Thoracic aorta (tissue), 2 donors: ENCODE data around the gene SBF1. TPM values are rescaled to one million over a fixed set of nuclear protein-coding genes. Genes with fewer than 3 reads are reported as not detected.

Source experiments
- ATAC-seq: fragments of 150-250 bp; one replicate; pipeline ENCODE4 v1.8.0; 2017; ENCODE audit warnings: low read depth; ENCODE audit not compliant: insufficient number of reproducible peaks, low FRiP score
- DNase-seq: peaks from one replicate; pipeline ENCODE4 v3.0.0-alpha.2; 2020; ENCODE audit warnings: low spot score
- H3K27ac ChIP-seq, 2 donors: fragments of 200-600 bp; sonication (generic); 1 replicate in 1 of 2; 2 replicates in 1 of 2; pipeline ENCODE4 v1.5.1; 2016; ENCODE audit warnings: mild to moderate bottlenecking in 2 of 2, moderate library complexity in 2 of 2
- H3K27me3 ChIP-seq: fragments of 200-600 bp; sonication (generic); replicated peaks from 2 replicates; pipeline ENCODE4 v1.6.0; 2016; ENCODE audit warnings: mild to moderate bottlenecking; ENCODE audit not compliant: insufficient read depth
- H3K36me3 ChIP-seq: fragments of 200-600 bp; sonication (generic); one replicate; pipeline ENCODE4 v1.5.1; 2016
- H3K4me1 ChIP-seq, 2 donors: fragments of 200-600 bp; sonication (generic); 1 replicate in 1 of 2; 2 replicates in 1 of 2; pipeline versions ENCODE4 v1.5.1 to v1.6.0; 2016; ENCODE audit warnings: low read depth in 2 of 2, mild to moderate bottlenecking in 1 of 2; ENCODE audit not compliant: control insufficient read depth in 1 of 2
- H3K4me3 ChIP-seq: fragments of 200-600 bp; sonication (generic); 2 replicates; pipeline ENCODE4 v1.5.1; 2016; ENCODE audit warnings: mild to moderate bottlenecking
- H3K9me3 ChIP-seq: fragments of 200-600 bp; sonication (generic); 2 replicates; pipeline ENCODE4 v1.5.1; 2016
- total RNA-seq, 2 donors: library from RNA; depleted of rRNA; stranded (reverse); fragments of >200 nt; gene quantifications; one replicate each; pipeline versions ENCODE4 v1.1.0 to v1.2.3, GENCODE V29; 2016
- TF ChIP-seq, protein P1 (sequence below): fragments of 200-600 bp; sonication (generic); IDR thresholded peaks from one replicate; pipeline ENCODE4 v1.5.1; 2019; ENCODE audit warnings: antibody characterized with exemption

Gene SBF1
- total RNA-seq, 2 donors from 2014 or later: 72.9 to 99.9 TPM

DNA sequence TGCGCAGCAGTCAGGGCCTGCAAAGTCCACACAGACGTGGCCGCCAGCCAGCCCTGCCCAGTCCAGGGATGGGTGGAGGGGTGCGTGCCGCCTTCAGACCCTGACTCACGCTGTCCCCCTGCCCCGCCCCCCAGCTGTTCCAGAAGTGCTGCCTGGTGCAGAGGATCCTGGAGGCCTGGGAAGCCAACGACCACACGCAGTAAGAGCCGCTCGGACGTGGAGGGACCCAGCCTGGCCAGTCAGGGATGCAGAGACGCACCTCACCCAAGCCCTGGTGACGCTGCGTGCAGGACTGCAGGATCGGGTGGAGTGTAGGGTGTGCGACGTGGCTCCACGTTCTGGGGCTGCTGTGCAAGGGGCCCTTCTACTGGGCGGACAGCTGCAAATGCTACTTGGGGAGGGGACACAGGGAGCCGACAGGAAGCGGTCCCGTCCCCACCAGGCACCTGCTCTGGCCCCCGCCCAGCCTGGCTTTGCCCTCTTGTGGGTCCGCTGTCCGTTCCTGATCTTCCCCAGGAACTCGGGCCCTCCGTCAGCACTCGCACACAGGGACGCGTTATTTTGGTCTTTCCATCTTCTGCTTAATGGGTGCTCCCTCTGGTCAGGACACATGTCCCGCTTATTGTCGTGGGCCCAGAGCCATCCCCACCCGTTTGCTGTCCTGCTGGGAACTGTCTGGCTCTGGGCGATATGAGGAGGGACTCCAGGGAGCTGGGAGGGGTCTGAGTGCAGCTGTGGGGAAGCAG is 42.5 kb downstream of the SBF1 start:
- H3K9me3 ChIP-seq: no peaks in the 10 kb centered on the region
- ATAC-seq (no peak), DNase-seq (no peak)
- no peak overlapping the region for H3K27ac ChIP-seq
- H3K36me3 ChIP-seq: peaks cover 49% of the 10 kb centered on the region
- TF ChIP-seq, protein P1, sequence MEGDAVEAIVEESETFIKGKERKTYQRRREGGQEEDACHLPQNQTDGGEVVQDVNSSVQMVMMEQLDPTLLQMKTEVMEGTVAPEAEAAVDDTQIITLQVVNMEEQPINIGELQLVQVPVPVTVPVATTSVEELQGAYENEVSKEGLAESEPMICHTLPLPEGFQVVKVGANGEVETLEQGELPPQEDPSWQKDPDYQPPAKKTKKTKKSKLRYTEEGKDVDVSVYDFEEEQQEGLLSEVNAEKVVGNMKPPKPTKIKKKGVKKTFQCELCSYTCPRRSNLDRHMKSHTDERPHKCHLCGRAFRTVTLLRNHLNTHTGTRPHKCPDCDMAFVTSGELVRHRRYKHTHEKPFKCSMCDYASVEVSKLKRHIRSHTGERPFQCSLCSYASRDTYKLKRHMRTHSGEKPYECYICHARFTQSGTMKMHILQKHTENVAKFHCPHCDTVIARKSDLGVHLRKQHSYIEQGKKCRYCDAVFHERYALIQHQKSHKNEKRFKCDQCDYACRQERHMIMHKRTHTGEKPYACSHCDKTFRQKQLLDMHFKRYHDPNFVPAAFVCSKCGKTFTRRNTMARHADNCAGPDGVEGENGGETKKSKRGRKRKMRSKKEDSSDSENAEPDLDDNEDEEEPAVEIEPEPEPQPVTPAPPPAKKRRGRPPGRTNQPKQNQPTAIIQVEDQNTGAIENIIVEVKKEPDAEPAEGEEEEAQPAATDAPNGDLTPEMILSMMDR: no peak
- H3K4me3 ChIP-seq: no peak overlapping the region
- H3K4me1 ChIP-seq: no peaks in the 10 kb centered on the region
- no peaks in the 10 kb centered on the region for H3K27me3 ChIP-seq

DNA sequence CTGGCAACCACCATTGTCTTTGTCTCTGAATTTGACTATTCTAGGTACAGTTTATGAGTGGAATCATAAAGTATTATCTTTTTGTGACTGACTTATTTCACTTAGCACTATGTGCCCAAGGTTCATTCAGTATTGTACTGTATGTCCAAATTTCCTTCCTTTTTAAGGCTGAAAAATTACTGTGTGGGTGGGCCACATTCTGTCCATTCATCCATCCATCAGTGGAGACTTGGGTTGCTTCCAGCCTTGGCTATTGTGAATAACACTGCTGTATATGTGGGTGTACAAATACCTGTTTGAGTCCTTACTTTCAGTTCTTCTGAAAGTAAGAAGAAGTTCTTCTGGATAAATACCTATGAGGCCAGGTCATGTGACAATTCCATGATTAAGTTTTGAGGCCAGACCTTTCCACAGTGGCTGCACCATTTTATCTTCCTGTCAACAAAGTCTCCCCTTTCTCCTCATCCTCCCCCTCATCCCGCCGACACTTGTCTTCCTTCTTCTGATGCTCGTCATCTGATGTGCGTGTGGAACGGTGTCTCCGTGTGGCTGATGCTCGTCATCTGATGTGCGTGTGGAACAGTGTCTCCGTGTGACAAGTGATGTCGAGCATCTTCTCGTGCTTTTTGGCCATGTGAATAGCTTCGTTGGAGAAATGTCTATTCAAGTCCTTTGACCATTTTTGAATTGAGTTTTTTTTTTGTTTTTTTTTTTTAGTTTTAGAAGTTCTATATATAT is 49.5 kb downstream of the SBF1 start:
- no peaks in the 10 kb centered on the region for H3K9me3 ChIP-seq
- ATAC-seq (no peak), DNase-seq (no peak)
- TF ChIP-seq, protein P1: no peak
- no peak overlapping the region for H3K4me3 ChIP-seq
- H3K36me3 ChIP-seq: peaks cover 33% of the 10 kb centered on the region
- no peak overlapping the region for H3K27ac ChIP-seq
- no peaks in the 10 kb centered on the region for H3K27me3 ChIP-seq
- no peaks in the 10 kb centered on the region for H3K4me1 ChIP-seq

DNA sequence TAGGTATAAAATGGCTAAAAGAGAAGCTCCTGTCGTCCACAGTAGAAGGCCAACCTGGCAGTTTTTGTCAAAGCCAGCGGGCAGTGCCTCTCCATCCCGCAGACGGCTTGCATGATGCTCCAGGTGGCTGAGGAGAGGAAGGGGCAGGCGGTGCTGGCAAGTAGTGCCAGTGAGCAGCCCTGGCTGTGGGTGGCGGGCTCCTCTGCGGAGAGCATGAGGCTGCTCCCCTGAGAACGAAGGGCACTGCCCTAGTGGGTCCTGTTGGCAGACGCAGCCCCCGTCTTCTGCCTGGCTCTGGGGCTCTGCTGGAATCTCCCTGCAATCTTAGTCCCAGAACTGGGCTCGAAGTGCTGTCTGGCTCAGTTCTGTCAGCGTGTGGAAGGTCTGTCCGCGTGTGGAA is 50.9 kb downstream of the SBF1 start:
- H3K36me3 ChIP-seq: peaks cover 42% of the 10 kb centered on the region
- TF ChIP-seq, protein P1: no peak
- H3K9me3 ChIP-seq: no peaks in the 10 kb centered on the region

DNA sequence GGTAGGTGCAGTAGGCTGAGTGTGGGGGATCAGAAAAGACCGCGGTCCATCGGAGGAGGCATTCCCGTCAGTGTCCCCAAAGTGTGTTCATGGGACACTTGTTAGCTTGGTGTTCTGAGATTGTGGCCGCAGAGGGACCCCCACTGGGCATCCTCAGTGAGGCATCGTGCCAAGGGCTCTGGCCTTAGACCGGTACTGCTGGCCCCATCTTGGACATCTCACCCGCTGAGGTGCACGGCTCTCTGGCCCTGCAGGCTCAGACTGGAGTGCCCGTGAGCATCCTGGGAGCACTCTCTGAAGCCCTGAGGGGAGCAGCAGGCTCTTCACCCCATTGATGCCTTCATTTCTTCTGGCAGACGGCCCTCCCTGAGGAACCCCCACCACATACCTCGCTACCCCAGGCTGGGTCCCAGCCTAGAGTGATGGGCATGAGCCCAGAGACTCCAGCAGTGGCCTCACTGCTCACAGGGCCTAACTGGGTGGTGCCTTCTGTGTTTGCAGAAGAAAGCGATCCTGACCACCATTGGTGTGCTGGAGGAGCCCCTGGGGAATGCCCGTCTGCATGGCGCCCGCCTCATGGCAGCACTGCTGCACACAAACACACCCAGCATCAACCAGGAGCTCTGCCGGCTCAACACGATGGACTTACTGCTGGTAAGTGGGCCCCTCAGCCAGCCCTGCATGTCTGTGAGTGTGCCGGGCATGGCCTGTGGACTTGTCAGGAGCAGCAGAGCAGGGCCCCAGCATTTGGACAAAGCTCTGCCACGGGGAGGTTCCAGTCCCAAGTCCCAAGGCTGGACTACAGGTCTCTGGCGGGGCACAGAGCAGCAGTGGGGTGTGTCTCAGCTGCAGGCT is 51.6 kb downstream of the SBF1 start:
- DNase-seq (no peak), ATAC-seq (no peak)
- Histone ChIP-seq H3K36me3 (peaks cover 48% of the 10 kb centered on the region), H3K9me3 (no peaks in the 10 kb centered on the region), H3K27me3 (no peaks in the 10 kb centered on the region), H3K4me3 (no peak overlapping the region), H3K4me1 (no peaks in the 10 kb centered on the region), H3K27ac (no peak overlapping the region)
- TF ChIP-seq, protein P1: no peak

More for the DNA sequence above, 50.9 kb downstream of the SBF1 start:
- no peak for DNase-seq
- Histone ChIP-seq H3K4me3 (no peak overlapping the region), H3K27me3 (no peaks in the 10 kb centered on the region), H3K4me1 (no peaks in the 10 kb centered on the region), H3K27ac (no peak overlapping the region)
- ATAC-seq: no peak

DNA sequence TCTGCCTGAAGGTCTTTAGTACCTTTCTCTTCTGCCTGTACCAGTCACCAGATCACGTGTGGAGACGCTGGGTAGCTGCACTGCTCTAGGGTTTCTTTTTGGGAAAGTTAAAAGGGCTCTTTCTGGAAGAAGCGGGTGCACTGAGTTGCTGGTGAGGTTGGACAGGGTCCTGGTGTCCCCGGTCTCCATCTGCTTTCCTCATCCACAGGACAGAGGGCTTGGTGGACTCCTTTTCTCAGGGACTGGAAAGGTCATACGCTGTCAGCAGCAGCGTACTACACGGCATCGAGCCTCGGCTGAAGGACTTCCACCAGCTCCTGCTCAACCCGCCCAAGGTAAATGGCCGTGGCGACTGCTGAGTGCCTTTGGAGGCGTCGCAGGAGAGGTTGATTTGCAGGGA is 52.8 kb downstream of the SBF1 start:
- Histone ChIP-seq H3K36me3 (peaks cover 59% of the 10 kb centered on the region), H3K27ac (no peak overlapping the region), H3K4me1 (no peaks in the 10 kb centered on the region), H3K4me3 (no peak overlapping the region), H3K9me3 (no peaks in the 10 kb centered on the region), H3K27me3 (no peaks in the 10 kb centered on the region)
- TF ChIP-seq, protein P1: no peak
- DNase-seq (no peak), ATAC-seq (no peak)
